NB4 (cell line): Measurements from ENCODE around the gene CARMIL1.

ENCODE experiments used
- MAX ChIP-seq: IDR thresholded peaks from 2 replicates; pipeline ENCODE4 v1.6.1; 2011; ENCODE audit warnings: low read depth, low read length
- MYC ChIP-seq: IDR thresholded peaks from 2 replicates; pipeline ENCODE4 v1.6.1; 2011; ENCODE audit warnings: low read depth, low read length
- POLR2A ChIP-seq: IDR thresholded peaks from 2 replicates; pipeline ENCODE4 v1.6.1; 2011; ENCODE audit warnings: mild to moderate bottlenecking; ENCODE audit not compliant: insufficient read length; ENCODE audit errors: extremely low read depth
- TF ChIP-seq, protein P1 (sequence below): IDR thresholded peaks from one replicate; pipeline ENCODE4 v1.5.1; 2012; ENCODE audit warnings: low read depth, low read length

- TF ChIP-seq MAX (no peak), POLR2A (no peak), MYC (no peak)
- TF ChIP-seq, protein P1, sequence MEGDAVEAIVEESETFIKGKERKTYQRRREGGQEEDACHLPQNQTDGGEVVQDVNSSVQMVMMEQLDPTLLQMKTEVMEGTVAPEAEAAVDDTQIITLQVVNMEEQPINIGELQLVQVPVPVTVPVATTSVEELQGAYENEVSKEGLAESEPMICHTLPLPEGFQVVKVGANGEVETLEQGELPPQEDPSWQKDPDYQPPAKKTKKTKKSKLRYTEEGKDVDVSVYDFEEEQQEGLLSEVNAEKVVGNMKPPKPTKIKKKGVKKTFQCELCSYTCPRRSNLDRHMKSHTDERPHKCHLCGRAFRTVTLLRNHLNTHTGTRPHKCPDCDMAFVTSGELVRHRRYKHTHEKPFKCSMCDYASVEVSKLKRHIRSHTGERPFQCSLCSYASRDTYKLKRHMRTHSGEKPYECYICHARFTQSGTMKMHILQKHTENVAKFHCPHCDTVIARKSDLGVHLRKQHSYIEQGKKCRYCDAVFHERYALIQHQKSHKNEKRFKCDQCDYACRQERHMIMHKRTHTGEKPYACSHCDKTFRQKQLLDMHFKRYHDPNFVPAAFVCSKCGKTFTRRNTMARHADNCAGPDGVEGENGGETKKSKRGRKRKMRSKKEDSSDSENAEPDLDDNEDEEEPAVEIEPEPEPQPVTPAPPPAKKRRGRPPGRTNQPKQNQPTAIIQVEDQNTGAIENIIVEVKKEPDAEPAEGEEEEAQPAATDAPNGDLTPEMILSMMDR, result no peak
Measured at GRCh38 chr6:25340431-25341202, 61.4 kb downstream of the CARMIL1 start.
